ENCODE results near the gene NLRP11. TPM values are rescaled to one million over a fixed set of nuclear protein-coding genes. Genes with fewer than 3 reads are reported as not detected.

Gene NLRP11
- total and polyA plus RNA-seq, 11 donors, result not detected

DNA sequence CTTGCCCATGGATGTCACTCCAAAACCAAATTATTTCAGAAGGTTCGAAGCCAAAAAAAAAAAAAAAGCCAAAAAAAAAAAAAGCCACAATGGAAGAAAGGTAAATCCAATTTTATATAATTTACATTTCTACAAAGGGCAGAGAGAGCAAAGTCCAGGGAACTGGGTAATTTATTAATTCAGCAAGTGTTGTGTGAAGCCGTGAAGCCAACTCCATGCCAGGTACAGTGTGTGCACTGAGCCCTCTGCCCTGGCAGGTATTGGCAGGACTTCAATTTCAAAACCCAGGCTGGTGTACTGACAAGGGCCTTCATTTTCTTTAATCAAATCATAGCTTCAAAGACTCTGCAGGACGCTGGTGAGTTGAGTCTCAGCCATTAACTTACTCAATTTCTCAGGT lies 78.4 kb downstream of the NLRP11 start:
- no peak for TF ChIP-seq POLR2A (IDR thresholded peaks at IDR 0.05)
- TF ChIP-seq, protein P1, sequence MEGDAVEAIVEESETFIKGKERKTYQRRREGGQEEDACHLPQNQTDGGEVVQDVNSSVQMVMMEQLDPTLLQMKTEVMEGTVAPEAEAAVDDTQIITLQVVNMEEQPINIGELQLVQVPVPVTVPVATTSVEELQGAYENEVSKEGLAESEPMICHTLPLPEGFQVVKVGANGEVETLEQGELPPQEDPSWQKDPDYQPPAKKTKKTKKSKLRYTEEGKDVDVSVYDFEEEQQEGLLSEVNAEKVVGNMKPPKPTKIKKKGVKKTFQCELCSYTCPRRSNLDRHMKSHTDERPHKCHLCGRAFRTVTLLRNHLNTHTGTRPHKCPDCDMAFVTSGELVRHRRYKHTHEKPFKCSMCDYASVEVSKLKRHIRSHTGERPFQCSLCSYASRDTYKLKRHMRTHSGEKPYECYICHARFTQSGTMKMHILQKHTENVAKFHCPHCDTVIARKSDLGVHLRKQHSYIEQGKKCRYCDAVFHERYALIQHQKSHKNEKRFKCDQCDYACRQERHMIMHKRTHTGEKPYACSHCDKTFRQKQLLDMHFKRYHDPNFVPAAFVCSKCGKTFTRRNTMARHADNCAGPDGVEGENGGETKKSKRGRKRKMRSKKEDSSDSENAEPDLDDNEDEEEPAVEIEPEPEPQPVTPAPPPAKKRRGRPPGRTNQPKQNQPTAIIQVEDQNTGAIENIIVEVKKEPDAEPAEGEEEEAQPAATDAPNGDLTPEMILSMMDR (IDR thresholded peaks at IDR 0.05), result no peak
- ATAC-seq (no peak), DNase-seq (no peak)
- H3K9me3 ChIP-seq, result no peaks in the 10 kb centered on the region
- H3K4me3 ChIP-seq, result no peak overlapping the region
- no peak overlapping the region for H3K27ac ChIP-seq
- intact Hi-C loops (cut with DNase I), result no loop called here
- 65 to 78% (median 69%) methylated on average over 3 of the region's 3 CpGs for WGBS, 4 donors
- H3K4me1 ChIP-seq, result no peaks in the 10 kb centered on the region
- no peaks in the 10 kb centered on the region for H3K36me3 ChIP-seq
- H3K27me3 ChIP-seq, result peaks cover 0 to 7% (median 0%) of the 10 kb centered on the region in 9 donors

DNA sequence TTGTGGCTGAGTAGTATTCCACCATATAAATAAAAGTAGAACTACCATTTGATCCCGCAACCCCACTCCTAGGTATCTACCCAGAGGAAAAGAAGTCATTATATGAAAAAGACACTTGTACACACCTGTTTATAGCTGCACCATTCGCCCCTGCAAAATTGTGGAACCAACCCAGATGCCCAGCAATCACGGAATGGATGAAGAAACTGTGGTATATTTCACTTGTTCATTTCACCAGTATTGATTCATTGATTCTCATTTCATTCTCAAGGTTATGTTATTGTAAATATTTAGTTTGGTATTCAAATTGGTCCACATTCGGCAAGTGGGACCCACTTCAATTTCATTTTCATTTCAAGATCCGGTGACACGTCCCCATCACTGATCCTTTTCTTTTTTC lies 81.1 kb downstream of the NLRP11 start:
- DNase-seq (no peak), ATAC-seq (no peak)
- Histone ChIP-seq H3K4me1 (no peaks in the 10 kb centered on the region), H3K36me3 (no peaks in the 10 kb centered on the region), H3K4me3 (no peak overlapping the region), H3K27ac (no peak overlapping the region), H3K9me3 (no peaks in the 10 kb centered on the region), H3K27me3 (peaks cover 0 to 7% (median 0%) of the 10 kb centered on the region in 9 donors)
- intact Hi-C loops (cut with DNase I), result no loop called here
- TF ChIP-seq, protein P1 (IDR thresholded peaks at IDR 0.05), result no peak
- TF ChIP-seq POLR2A (IDR thresholded peaks at IDR 0.05), result no peak
- 81 to 90% (median 88%) methylated on average over 6 of the region's 6 CpGs for WGBS, 4 donors

DNA sequence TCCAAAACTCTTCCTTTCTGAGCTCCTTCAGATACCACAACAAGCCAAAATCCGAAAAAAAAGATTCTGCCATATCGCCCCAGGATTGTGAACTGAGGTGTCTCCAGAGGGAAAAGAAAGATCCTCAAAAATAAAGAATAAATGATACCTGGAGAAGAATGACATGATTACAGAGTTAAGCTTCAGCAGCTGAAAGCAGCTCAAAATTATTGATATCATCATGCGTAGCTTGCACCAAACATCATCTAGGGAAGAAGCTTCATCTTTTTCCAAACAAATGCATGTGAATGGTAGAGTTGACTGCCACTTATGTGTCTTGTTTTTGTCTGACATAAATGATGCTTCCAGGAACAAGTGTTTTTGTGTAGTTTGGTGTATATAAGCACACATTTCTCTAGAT lies 93.5 kb downstream of the NLRP11 start, which contains the start of gene NLRP9:
NLRP9 (minus strand) TSS at position 101 of the 400 bp plus-strand sequence; CDS start at position 73, 28 bp downstream.
- DNase-seq (no peak), ATAC-seq (no peak)
- Histone ChIP-seq H3K4me1 (no peaks in the 10 kb centered on the region), H3K9me3 (no peaks in the 10 kb centered on the region), H3K27me3 (peaks cover 0 to 3% (median 0%) of the 10 kb centered on the region in 9 donors), H3K27ac (no peak within 1 kb of the TSS), H3K4me3 (no peak within 1 kb of the TSS), H3K36me3 (no peaks in the 10 kb centered on the region)
- intact Hi-C loops (cut with DNase I), result no loop called here
- TF ChIP-seq POLR2A (IDR thresholded peaks at IDR 0.05), result no peak
- TF ChIP-seq, protein P1 (IDR thresholded peaks at IDR 0.05), result no peak
- 85 to 92% (median 88%) methylated on average over 3 of the region's 3 CpGs for WGBS, 4 donors

Other genes starting within 250 kb of the NLRP11 start
- gene FIZ1, start 232.5 kb downstream of the NLRP11 start, total RNA-seq, result 10 to 100 TPM; 11.2 to 15.4 (median 12.9) TPM
- 10 to 100 TPM in 1 of 2 donors, 1 to 10 TPM in 1; 10.0 to 16.7 TPM for gene FIZ1, start 232.5 kb downstream of the NLRP11 start, polyA plus RNA-seq
- 10 to 100 TPM; 11.0 to 34.7 (median 16.5) TPM for gene ZNF524, start 231.7 kb downstream of the NLRP11 start, total RNA-seq
- 10 to 100 TPM; 30.6 to 33.9 TPM for gene ZNF524, start 231.7 kb downstream of the NLRP11 start, polyA plus RNA-seq
- gene ZNF865, start 226.4 kb downstream of the NLRP11 start, total RNA-seq, result 10 to 100 TPM; 11.4 to 19.1 (median 14.2) TPM
- 10 to 100 TPM; 12.0 to 24.3 TPM for gene ZNF865, start 226.4 kb downstream of the NLRP11 start, polyA plus RNA-seq
- gene ZNF784, start 207.4 kb downstream of the NLRP11 start, total RNA-seq, result 10 to 100 TPM in 4 of 9 donors, 1 to 10 TPM in 5; 6.7 to 15.8 (median 9.2) TPM
- gene ZNF784, start 207.4 kb downstream of the NLRP11 start, polyA plus RNA-seq, result 10 to 100 TPM in 1 of 2 donors, 1 to 10 TPM in 1; 8.5 to 10.4 TPM
- gene ZNF580, start 191.0 kb downstream of the NLRP11 start, total RNA-seq, result 10 to 100 TPM; 17.0 to 41.5 (median 21.2) TPM
- 10 to 100 TPM in 1 of 2 donors, 1 to 10 TPM in 1; 8.2 to 18.4 TPM for gene ZNF580, start 191.0 kb downstream of the NLRP11 start, polyA plus RNA-seq
- 10 to 100 TPM in 2 of 9 donors, 1 to 10 TPM in 7; 4.7 to 12.7 (median 7.2) TPM for gene ZNF581, start 188.3 kb downstream of the NLRP11 start, total RNA-seq
- gene ZNF581, start 188.3 kb downstream of the NLRP11 start, polyA plus RNA-seq, result 1 to 10 TPM; 5.5 to 9.3 TPM
- 10 to 100 TPM; 11.7 to 25.8 (median 16.5) TPM for gene CCDC106, start 183.8 kb downstream of the NLRP11 start, total RNA-seq
- 10 to 100 TPM; 11.9 to 27.7 TPM for gene CCDC106, start 183.8 kb downstream of the NLRP11 start, polyA plus RNA-seq
- gene U2AF2, start 177.0 kb downstream of the NLRP11 start, total RNA-seq, result 10 to 100 TPM; 39.9 to 88.1 (median 69.9) TPM
- 100 to 1,000 TPM in 1 of 2 donors, 10 to 100 TPM in 1; 72.7 to 104 TPM for gene U2AF2, start 177.0 kb downstream of the NLRP11 start, polyA plus RNA-seq
- 100 to 1,000 TPM; 125 to 377 (median 189) TPM for gene EPN1, start 156.8 kb downstream of the NLRP11 start, total RNA-seq
- 100 to 1,000 TPM; 177 to 188 TPM for gene EPN1, start 156.8 kb downstream of the NLRP11 start, polyA plus RNA-seq
- not detected for gene NLRP9, start 93.6 kb downstream of the NLRP11 start, total RNA-seq
- gene NLRP9, start 93.6 kb downstream of the NLRP11 start, polyA plus RNA-seq, result not detected
- gene RFPL4A, start 72.9 kb downstream of the NLRP11 start, total RNA-seq, result not detected
- gene RFPL4A, start 72.9 kb downstream of the NLRP11 start, polyA plus RNA-seq, result not detected
- not detected for gene RFPL4AL1, start 62.9 kb downstream of the NLRP11 start, total RNA-seq
- not detected for gene RFPL4AL1, start 62.9 kb downstream of the NLRP11 start, polyA plus RNA-seq
- gene NLRP4, start 4.5 kb upstream of the NLRP11 start, total RNA-seq, result not detected
- not detected for gene NLRP4, start 4.5 kb upstream of the NLRP11 start, polyA plus RNA-seq
- gene NLRP13, start 100.3 kb upstream of the NLRP11 start, total RNA-seq, result not detected
- not detected for gene NLRP13, start 100.3 kb upstream of the NLRP11 start, polyA plus RNA-seq
- not detected for gene NLRP8, start 115.8 kb upstream of the NLRP11 start, total RNA-seq
- gene NLRP8, start 115.8 kb upstream of the NLRP11 start, polyA plus RNA-seq, result not detected
- not detected for gene NLRP5, start 154.8 kb upstream of the NLRP11 start, total RNA-seq
- gene NLRP5, start 154.8 kb upstream of the NLRP11 start, polyA plus RNA-seq, result not detected